PC-9 (cell line): ENCODE data around the gene NEU1. TPM values are rescaled to one million over a fixed set of nuclear protein-coding genes. Genes with fewer than 3 reads are reported as not detected.

ENCODE experiments used
- BruUV-seq: library from RNA; stranded (reverse); fragments of 400-500 nt; replicated peaks from 2 replicates; lab custom pipeline; 2021; lab: Mats Ljungman, UMichigan
- CTCF ChIA-PET: fragments of 300-600 bp; sonication (Branson Sonifier 250); formaldehyde crosslinking; loops from one replicate; lab custom pipeline; 2022; ENCODE audit warnings: antibody characterized with exemption; lab: Charles Lee
- POLR2A ChIA-PET: fragments of 300-600 bp; sonication (Branson Sonifier 250); formaldehyde crosslinking; loops from one replicate; lab custom pipeline; 2022; ENCODE audit warnings: antibody characterized with exemption; ENCODE audit not compliant: unreplicated experiment; lab: Charles Lee
- DNase-seq, 2 experiments: peaks; one replicate each; pipeline versions ENCODE4 v3.0.0 to v3.0.0-alpha.2; 2015 to 2022; ENCODE audit warnings: mixed read lengths in 1 of 2
- H2AFZ ChIP-seq: fragments of 200-600 bp; sonication (generic); 2 replicates; pipeline ENCODE4 v1.8.1; 2017; ENCODE audit warnings: antibody characterized with exemption
- H3F3A ChIP-seq: fragments of 200-600 bp; sonication (generic); 2 replicates; pipeline ENCODE4 v1.8.1; 2017; ENCODE audit warnings: antibody characterized with exemption, mild to moderate bottlenecking, low read depth; ENCODE audit not compliant: insufficient read depth
- H3K27ac ChIP-seq: fragments of 200-600 bp; sonication (generic); 2 replicates; pipeline ENCODE4 v1.6.1; 2016; ENCODE audit warnings: mixed run types
- H3K27me3 ChIP-seq: fragments of 200-600 bp; sonication (generic); 2 replicates; pipeline ENCODE4 v1.6.1; 2016; ENCODE audit warnings: low read depth, mixed run types; ENCODE audit not compliant: insufficient read depth
- H3K36me3 ChIP-seq: fragments of 200-600 bp; sonication (generic); 2 replicates; pipeline ENCODE4 v1.6.1; 2016; ENCODE audit warnings: low read depth, mixed run types
- H3K4me1 ChIP-seq: fragments of 200-600 bp; sonication (generic); replicated peaks from 2 replicates; pipeline ENCODE4 v1.6.1; 2016; ENCODE audit warnings: mixed run types; ENCODE audit not compliant: insufficient read depth
- H3K4me2 ChIP-seq: fragments of 200-600 bp; sonication (generic); 2 replicates; pipeline ENCODE4 v1.6.1; 2017; ENCODE audit warnings: mixed run types
- H3K4me3 ChIP-seq: fragments of 200-600 bp; sonication (generic); 2 replicates; pipeline ENCODE4 v1.6.1; 2016; ENCODE audit warnings: mixed run types
- H3K79me2 ChIP-seq: fragments of 200-600 bp; sonication (generic); 2 replicates; pipeline ENCODE4 v1.6.1; 2017; ENCODE audit warnings: low read depth, mixed run types
- H3K9me2 ChIP-seq: fragments of 200-600 bp; sonication (generic); 2 replicates; pipeline ENCODE4 v1.8.1; 2017; ENCODE audit warnings: mild to moderate bottlenecking; ENCODE audit not compliant: insufficient read depth
- H3K9me3 ChIP-seq: fragments of 200-600 bp; sonication (generic); 2 replicates; pipeline ENCODE4 v1.8.1; 2016; ENCODE audit warnings: low read depth; ENCODE audit not compliant: insufficient read depth
- H4K20me1 ChIP-seq: fragments of 200-600 bp; sonication (generic); 2 replicates; pipeline ENCODE4 v1.8.1; 2017; ENCODE audit not compliant: insufficient read depth
- EZH2 ChIP-seq: fragments of 200-600 bp; sonication (generic); IDR thresholded peaks from 2 replicates; pipeline ENCODE4 v1.8.0; 2017; ENCODE audit warnings: antibody characterized with exemption, low read depth
- intact Hi-C: fragments of 100-400 bp; cut with micrococcal nuclease; formaldehyde crosslinking; loops from one replicate; pipeline ENCODE4 v1.10.0; 2022; ENCODE audit not compliant: unreplicated experiment
- total RNA-seq: library from RNA; stranded (reverse); gene quantifications from 2 replicates; pipeline ENCODE4 v1.2.3, GENCODE V29; 2021
- TF ChIP-seq, protein P1 (sequence below): fragments of 200-600 bp; sonication (generic); conservative IDR thresholded peaks from 2 replicates; pipeline ENCODE4 v1.6.1; 2017; ENCODE audit warnings: mixed run types, antibody characterized with exemption, mild to moderate bottlenecking, moderate library complexity

Gene NEU1
- total RNA-seq, 1 experiment from 2014 or later: 23.4 TPM

DNA sequence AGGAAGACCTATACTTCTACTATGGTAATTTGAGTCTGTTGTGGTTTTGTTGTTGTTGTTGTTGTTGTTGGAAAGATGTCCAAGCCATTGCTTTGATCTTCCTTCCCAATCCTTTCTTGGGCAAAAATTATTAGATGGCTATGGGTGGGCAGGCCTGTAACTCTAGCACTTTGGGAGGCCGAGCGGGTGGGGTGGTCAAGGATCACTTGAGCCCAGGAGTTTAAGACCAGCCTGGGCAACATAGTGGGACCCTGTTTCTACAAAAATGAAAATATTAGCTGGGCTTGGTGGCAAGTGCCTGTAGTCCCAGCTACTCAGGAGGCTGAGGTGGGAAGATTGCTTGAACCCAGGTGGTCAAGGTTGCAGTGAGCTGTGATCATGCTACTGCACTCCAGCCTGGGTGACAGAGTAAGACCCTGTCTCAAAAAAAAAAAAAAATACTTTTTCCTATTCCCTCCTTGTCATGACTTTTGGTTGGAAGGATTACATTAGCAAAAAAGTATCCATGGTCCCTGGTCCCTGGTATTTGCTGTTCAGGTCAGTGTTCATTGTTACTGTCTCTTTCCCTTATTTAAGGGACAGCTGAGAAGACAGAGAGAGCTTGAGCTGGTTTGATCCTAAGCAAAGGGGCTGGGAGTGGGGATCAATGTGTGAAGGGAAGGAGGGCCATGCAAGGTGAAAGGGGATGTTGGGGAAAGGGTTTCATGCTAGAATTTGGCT is 11.7 kb downstream of the NEU1 start:
- Histone ChIP-seq H3K36me3 (no peaks in the 10 kb centered on the region), H3K27me3 (no peaks in the 10 kb centered on the region), H3K79me2 (no peaks in the 10 kb centered on the region), H4K20me1 (no peaks in the 10 kb centered on the region), H3K4me1 (no peaks in the 10 kb centered on the region), H3K9me3 (no peaks in the 10 kb centered on the region), H3K4me2 (no peak overlapping the region), H3F3A (peaks cover 11% of the 10 kb centered on the region; the same call in 1 of the 2 replicates), H3K27ac (no peak overlapping the region), H3K4me3 (no peak overlapping the region), H2AFZ (no peak overlapping the region), H3K9me2 (no peaks in the 10 kb centered on the region)
- no peak for DNase-seq
- no TSS peak for BruUV-seq
- CTCF ChIA-PET: no interaction called here
- POLR2A ChIA-PET: no interaction called here
- intact Hi-C loops: no loop called here
- TF ChIP-seq EZH2: no peak
- TF ChIP-seq, protein P1, sequence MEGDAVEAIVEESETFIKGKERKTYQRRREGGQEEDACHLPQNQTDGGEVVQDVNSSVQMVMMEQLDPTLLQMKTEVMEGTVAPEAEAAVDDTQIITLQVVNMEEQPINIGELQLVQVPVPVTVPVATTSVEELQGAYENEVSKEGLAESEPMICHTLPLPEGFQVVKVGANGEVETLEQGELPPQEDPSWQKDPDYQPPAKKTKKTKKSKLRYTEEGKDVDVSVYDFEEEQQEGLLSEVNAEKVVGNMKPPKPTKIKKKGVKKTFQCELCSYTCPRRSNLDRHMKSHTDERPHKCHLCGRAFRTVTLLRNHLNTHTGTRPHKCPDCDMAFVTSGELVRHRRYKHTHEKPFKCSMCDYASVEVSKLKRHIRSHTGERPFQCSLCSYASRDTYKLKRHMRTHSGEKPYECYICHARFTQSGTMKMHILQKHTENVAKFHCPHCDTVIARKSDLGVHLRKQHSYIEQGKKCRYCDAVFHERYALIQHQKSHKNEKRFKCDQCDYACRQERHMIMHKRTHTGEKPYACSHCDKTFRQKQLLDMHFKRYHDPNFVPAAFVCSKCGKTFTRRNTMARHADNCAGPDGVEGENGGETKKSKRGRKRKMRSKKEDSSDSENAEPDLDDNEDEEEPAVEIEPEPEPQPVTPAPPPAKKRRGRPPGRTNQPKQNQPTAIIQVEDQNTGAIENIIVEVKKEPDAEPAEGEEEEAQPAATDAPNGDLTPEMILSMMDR: no peak

DNA sequence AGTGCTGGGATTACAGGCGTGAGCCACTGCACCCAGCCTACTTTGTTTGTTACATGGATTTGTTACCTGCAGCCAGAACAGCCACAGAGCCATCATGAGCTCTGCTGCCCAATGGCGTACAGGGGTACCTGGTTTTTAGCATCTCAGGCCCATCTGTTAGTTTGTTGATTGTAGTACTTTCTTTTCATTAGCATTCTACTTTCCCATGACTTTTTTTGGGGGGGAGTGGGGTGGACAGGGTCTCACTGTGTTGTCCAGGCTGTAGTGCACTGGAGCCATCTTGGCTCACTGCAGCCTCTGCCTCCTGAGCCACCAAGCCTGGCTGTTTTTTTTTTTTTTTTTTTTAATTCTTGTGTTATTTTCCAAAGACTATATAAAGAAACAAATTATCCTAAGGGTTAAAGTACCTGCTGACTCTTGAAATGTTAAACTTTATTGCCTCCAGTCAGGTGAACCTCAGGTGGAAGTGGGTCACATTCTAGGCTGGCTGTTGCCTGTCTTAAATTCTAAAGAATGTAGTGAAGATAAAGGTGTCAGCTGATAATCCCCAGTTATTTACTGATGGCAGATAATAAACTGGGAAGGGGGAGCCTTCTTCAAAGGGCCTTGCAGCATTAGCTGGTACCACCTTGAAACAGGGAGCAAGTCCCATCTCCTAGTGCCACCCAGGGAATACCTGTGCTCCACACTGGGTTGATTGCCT is 15.2 kb downstream of the NEU1 start:
- Histone ChIP-seq H3K4me3 (no peak overlapping the region), H3K4me2 (no peak overlapping the region), H3K9me3 (no peaks in the 10 kb centered on the region), H3K9me2 (no peaks in the 10 kb centered on the region), H3K36me3 (no peaks in the 10 kb centered on the region), H3K27me3 (no peaks in the 10 kb centered on the region), H3K4me1 (no peaks in the 10 kb centered on the region), H3K79me2 (no peaks in the 10 kb centered on the region), H2AFZ (no peak overlapping the region), H3F3A (peaks cover 20% of the 10 kb centered on the region; the same call in 1 of the 2 replicates), H4K20me1 (no peaks in the 10 kb centered on the region), H3K27ac (no peak overlapping the region)
- intact Hi-C loops: no loop called here
- ChIA-PET POLR2A (interaction anchor here (0.9 kb wide), 1 partner anchor 170 kb away, joined by 5 read pairs; no protein-coding TSS in a partner anchor), CTCF (interaction anchor here (0.6 kb wide), 1 partner anchor 117 kb away, joined by 3 read pairs; no protein-coding TSS in a partner anchor)
- TF ChIP-seq, protein P1: no peak
- no peak for TF ChIP-seq EZH2
- BruUV-seq: no TSS peak
- DNase-seq: no peak

DNA sequence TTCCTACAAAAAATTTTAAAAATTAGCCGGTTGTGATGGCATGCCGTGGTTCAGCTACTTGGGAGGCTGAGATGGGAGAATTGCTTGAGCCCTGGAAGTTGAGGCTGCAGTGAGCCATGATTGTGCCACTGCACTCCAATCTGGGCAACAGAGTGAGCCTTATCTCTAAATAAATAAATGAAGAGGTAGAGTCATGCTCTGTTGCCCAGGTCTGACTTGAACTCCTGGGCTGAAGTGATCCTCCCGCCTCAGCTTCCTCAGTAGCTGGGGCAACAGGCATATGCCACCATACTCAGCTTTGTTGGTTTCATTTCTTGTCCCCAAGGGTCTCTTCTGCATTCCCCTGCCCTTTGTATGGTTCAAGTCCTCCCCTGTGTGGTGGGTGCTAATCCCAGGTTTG is 18.1 kb downstream of the NEU1 start:
- Histone ChIP-seq H3K9me3 (no peaks in the 10 kb centered on the region), H3K4me1 (no peaks in the 10 kb centered on the region), H3K9me2 (no peaks in the 10 kb centered on the region), H3F3A (peaks cover 41% of the 10 kb centered on the region), H3K27ac (no peak overlapping the region), H4K20me1 (peaks cover 12% of the 10 kb centered on the region), H3K36me3 (peaks cover 11% of the 10 kb centered on the region), H3K4me2 (no peak overlapping the region), H3K27me3 (no peaks in the 10 kb centered on the region), H2AFZ (no peak overlapping the region), H3K79me2 (no peaks in the 10 kb centered on the region), H3K4me3 (no peak overlapping the region)
- DNase-seq: no peak
- ChIA-PET POLR2A (interaction anchor here (0.7 kb wide), 1 partner anchor 120 kb away, joined by 4 read pairs; no protein-coding TSS in a partner anchor), CTCF (interaction anchor here (0.6 kb wide), 1 partner anchor 63 kb away, joined by 4 read pairs; no protein-coding TSS in a partner anchor)
- no peak for TF ChIP-seq EZH2
- TF ChIP-seq, protein P1: no peak
- BruUV-seq: no TSS peak
- intact Hi-C loops: no loop called here
